HG02885 (cell line): ENCODE results near the gene ATP1A4.
"Not testable (repeated sequence)": the region's sequence is repeated elsewhere in the genome, so short reads cannot be mapped to it uniquely, and the experiment has no call there.

Source experiments
- ATAC-seq: cut with Tn5 transposase; IDR thresholded peaks from one replicate; pipeline ENCODE4 v1.9.1; 2021; ENCODE audit warnings: mild to moderate bottlenecking; ENCODE audit not compliant: unreplicated experiment, poor library complexity

The ATP1A4 gene

GRCh38 chr1:160151303-160151702, at the start of gene ATP1A4:
Gene ATP1A4 (plus strand): TSS chr1:160151603. CDS start chr1:160152041, 438 bp downstream.
- ATAC-seq: no peak

- no peak for ATAC-seq
Observed at GRCh38 chr1:160101717-160102522, 49.5 kb upstream of the ATP1A4 start.

- ATAC-seq: no peak
Observed at GRCh38 chr1:160103658-160104408, 47.6 kb upstream of the ATP1A4 start.

GRCh38 chr1:160104486-160104885, 46.9 kb upstream of the ATP1A4 start:
- ATAC-seq: no peak

- ATAC-seq: no peak
Observed at GRCh38 chr1:160105155-160105554, 46.2 kb upstream of the ATP1A4 start.

- no peak for ATAC-seq
Observed at GRCh38 chr1:160107512-160107911, 43.9 kb upstream of the ATP1A4 start.

- no peak for ATAC-seq
Observed at GRCh38 chr1:160108888-160109662, 42.3 kb upstream of the ATP1A4 start.

GRCh38 chr1:160109686-160110085, 41.7 kb upstream of the ATP1A4 start:
- ATAC-seq: no peak

- ATAC-seq: not testable (repeated sequence)
Observed at GRCh38 chr1:160111462-160111861, 39.9 kb upstream of the ATP1A4 start.

GRCh38 chr1:160112357-160112756, 39.0 kb upstream of the ATP1A4 start:
- no peak for ATAC-seq

- ATAC-seq: no peak
Observed at GRCh38 chr1:160113407-160113806, 38.0 kb upstream of the ATP1A4 start.

- ATAC-seq: no peak
Observed at GRCh38 chr1:160114085-160114484, 37.3 kb upstream of the ATP1A4 start.

- ATAC-seq: no peak
Observed at GRCh38 chr1:160115545-160116282, 35.7 kb upstream of the ATP1A4 start, which contains the start of gene ATP1A2. Gene ATP1A2 (plus strand): TSS chr1:160115759. CDS start chr1:160115862, 103 bp downstream.

- ATAC-seq: no peak
Observed at GRCh38 chr1:160116283-160117147, 34.9 kb upstream of the ATP1A4 start.

GRCh38 chr1:160117300-160117699, 34.1 kb upstream of the ATP1A4 start:
- ATAC-seq: no peak

GRCh38 chr1:160117709-160118183, 33.7 kb upstream of the ATP1A4 start:
- no peak for ATAC-seq

GRCh38 chr1:160118928-160119327, 32.5 kb upstream of the ATP1A4 start:
- no peak for ATAC-seq

- ATAC-seq: no peak
Observed at GRCh38 chr1:160120797-160121196, 30.6 kb upstream of the ATP1A4 start.

- ATAC-seq: no peak
Observed at GRCh38 chr1:160121388-160121787, 30.0 kb upstream of the ATP1A4 start.
